Measurements from ENCODE around the gene PPM1N. TPM values are rescaled to one million over a fixed set of nuclear protein-coding genes. Genes with fewer than 3 reads are reported as not detected.

The PPM1N gene
- total RNA-seq, 1 experiment from 2014 or later, result 5.2 TPM

DNA sequence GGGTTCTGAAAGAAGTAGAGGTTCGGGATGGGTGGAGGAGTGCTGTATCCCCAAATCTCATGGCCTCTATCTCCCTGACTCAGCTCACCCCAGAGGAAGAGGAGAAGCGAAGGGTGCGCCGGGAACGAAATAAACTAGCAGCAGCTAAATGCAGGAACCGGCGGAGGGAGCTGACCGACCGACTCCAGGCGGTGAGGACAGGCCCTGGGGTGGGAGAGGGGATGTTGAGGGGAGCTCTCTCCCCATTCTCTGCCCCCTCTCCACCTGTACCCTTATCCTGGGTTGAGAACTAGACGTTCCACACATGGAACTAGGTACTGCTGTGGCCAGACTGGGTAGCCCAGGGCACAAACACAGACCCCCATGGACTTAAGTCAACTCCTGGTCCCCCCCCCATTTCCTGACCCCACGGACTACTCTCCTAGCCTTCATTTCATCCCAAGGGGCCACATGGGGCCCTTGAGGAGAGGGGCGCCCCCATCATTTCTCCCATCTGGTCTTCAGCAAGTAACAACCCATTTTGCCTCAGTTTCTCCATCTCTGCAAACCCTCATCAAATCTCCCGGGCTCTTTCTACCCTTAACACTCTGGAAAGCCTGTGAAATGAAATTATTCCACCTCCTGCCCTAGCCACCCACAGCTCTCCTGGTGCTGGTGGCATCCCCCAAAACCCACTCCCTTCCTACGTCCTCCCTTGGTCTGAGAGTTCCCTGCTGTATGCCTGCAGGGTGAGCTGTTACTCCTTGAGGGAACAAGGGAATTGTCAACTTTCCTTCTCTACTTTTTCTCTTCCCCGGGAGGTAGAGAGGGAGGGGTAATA, 26.9 kb upstream of the PPM1N start:
- BruUV-seq (replicated peaks), result no TSS peak
- ChIA-PET RAD21 (ENCODE audit: low non-redundant PET in 1 of 2, low total read pairs in 2 of 2, uncharacterized antibody in 2 of 2, unreplicated experiment in 2 of 2) (no interaction called here), POLR2A (no interaction called here), CTCF (interaction anchor here (0.7 kb wide), 1 partner anchor 14 kb away, joined by 3 read pairs; no protein-coding TSS in a partner anchor)
- Histone ChIP-seq H3K27ac (ENCODE audit: low read depth, low read length) (no peak overlapping the region), H3K4me1 (ENCODE audit: control insufficient read depth in 1 of 2, insufficient read depth in 2 of 2, low read length in 2 of 2) (peaks cover 4 to 35% of the 10 kb centered on the region in 2 experiments), H3K4me3 (replicated peaks in 1 of 2; ENCODE audit: low read depth in 1 of 2, low read length in 2 of 2) (no peak overlapping the region), H3K79me2 (ENCODE audit: insufficient read depth, low read length) (peaks cover 23% of the 10 kb centered on the region; the same call in 1 of the 2 replicates), H4K20me1 (ENCODE audit: insufficient read depth) (no peaks in the 10 kb centered on the region; the same call in 1 of the 2 replicates), H3K36me3 (ENCODE audit: control insufficient read depth in 1 of 2, insufficient read depth in 2 of 2, low read length in 2 of 2) (no peaks in the 10 kb centered on the region; a peak in 1 of 4 replicates), H2AFZ (ENCODE audit: low read depth, low read length, poor library complexity, severe bottlenecking) (no peak overlapping the region), H3K4me2 (ENCODE audit: low read length) (no peak overlapping the region), H3K9me3 (ENCODE audit: control insufficient read depth in 1 of 2, insufficient read depth in 1 of 2, low read depth in 1 of 2, low read length in 2 of 2) (no peaks in the 10 kb centered on the region), H3K27me3 (ENCODE audit: insufficient read depth, low read length) (no peaks in the 10 kb centered on the region), H3K9ac (ENCODE audit: low read length) (no peak overlapping the region), H3K9me2 (ENCODE audit: insufficient read depth) (no peaks in the 10 kb centered on the region)
- TF ChIP-seq CBX3 (IDR thresholded peaks at IDR 0.05; ENCODE audit: low read depth) (no peak), POLR2A (IDR thresholded peaks at IDR 0.05; ENCODE audit: borderline replicate concordance, extremely low read depth, insufficient read depth, insufficient read length) (no peak), SP1 (IDR thresholded peaks at IDR 0.05; ENCODE audit: low read depth) (no peak), EZH2 (IDR thresholded peaks at IDR 0.05) (no peak), EGR1 (IDR thresholded peaks at IDR 0.05; ENCODE audit: low read depth) (no peak), ZNF274 (IDR thresholded peaks at IDR 0.05; ENCODE audit: low read depth, low read length) (no peak)
- TF ChIP-seq, protein P1, sequence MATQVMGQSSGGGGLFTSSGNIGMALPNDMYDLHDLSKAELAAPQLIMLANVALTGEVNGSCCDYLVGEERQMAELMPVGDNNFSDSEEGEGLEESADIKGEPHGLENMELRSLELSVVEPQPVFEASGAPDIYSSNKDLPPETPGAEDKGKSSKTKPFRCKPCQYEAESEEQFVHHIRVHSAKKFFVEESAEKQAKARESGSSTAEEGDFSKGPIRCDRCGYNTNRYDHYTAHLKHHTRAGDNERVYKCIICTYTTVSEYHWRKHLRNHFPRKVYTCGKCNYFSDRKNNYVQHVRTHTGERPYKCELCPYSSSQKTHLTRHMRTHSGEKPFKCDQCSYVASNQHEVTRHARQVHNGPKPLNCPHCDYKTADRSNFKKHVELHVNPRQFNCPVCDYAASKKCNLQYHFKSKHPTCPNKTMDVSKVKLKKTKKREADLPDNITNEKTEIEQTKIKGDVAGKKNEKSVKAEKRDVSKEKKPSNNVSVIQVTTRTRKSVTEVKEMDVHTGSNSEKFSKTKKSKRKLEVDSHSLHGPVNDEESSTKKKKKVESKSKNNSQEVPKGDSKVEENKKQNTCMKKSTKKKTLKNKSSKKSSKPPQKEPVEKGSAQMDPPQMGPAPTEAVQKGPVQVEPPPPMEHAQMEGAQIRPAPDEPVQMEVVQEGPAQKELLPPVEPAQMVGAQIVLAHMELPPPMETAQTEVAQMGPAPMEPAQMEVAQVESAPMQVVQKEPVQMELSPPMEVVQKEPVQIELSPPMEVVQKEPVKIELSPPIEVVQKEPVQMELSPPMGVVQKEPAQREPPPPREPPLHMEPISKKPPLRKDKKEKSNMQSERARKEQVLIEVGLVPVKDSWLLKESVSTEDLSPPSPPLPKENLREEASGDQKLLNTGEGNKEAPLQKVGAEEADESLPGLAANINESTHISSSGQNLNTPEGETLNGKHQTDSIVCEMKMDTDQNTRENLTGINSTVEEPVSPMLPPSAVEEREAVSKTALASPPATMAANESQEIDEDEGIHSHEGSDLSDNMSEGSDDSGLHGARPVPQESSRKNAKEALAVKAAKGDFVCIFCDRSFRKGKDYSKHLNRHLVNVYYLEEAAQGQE (IDR thresholded peaks at IDR 0.05; ENCODE audit: low read depth), result no peak
- intact Hi-C loops (cut with micrococcal nuclease), result no loop called here
- ATAC-seq (no peak), DNase-seq (ENCODE audit: low read depth, low spot score) (no peak)
